H9 (cell line): ENCODE results near the gene COL27A1. TPM values are rescaled to one million over a fixed set of nuclear protein-coding genes. Genes with fewer than 3 reads are reported as not detected.

Experiments used
- DNase-seq: peaks from one replicate; pipeline ENCODE4 v3.0.0-alpha.2; 2017
- H2AFZ ChIP-seq: one replicate; pipeline ENCODE4 v1.6.1; 2013; ENCODE audit warnings: mild to moderate bottlenecking, low read length, control low read depth, moderate library complexity
- H2AK5ac ChIP-seq: 2 replicates; pipeline ENCODE4 v1.6.1; 2013; ENCODE audit warnings: low read length, control low read depth, mixed read lengths; ENCODE audit not compliant: insufficient read length
- H2BK120ac ChIP-seq: one replicate; pipeline ENCODE4 v1.6.1; 2013; ENCODE audit warnings: low read depth, mild to moderate bottlenecking, low read length, control low read depth, inconsistent platforms; ENCODE audit not compliant: poor library complexity, severe bottlenecking
- H2BK12ac ChIP-seq: 2 replicates; pipeline ENCODE4 v1.6.1; 2013; ENCODE audit warnings: low read length, control low read depth, mixed read lengths, low read depth; ENCODE audit not compliant: insufficient read length
- H2BK15ac ChIP-seq: 2 replicates; pipeline ENCODE4 v1.6.1; 2013; ENCODE audit warnings: low read depth, low read length, control low read depth
- H2BK20ac ChIP-seq: one replicate; pipeline ENCODE4 v1.6.1; 2013; ENCODE audit warnings: low read depth, mild to moderate bottlenecking, low read length, control low read depth, inconsistent platforms; ENCODE audit not compliant: poor library complexity, severe bottlenecking
- H2BK5ac ChIP-seq: 2 replicates; pipeline ENCODE4 v1.6.1; 2013; ENCODE audit warnings: low read length, control low read depth, mixed read lengths; ENCODE audit not compliant: insufficient read length
- H3K14ac ChIP-seq: 2 replicates; pipeline ENCODE4 v1.6.1; 2013; ENCODE audit warnings: low read length, control low read depth; ENCODE audit not compliant: insufficient read depth
- H3K18ac ChIP-seq: 2 replicates; pipeline ENCODE4 v1.6.1; 2013; ENCODE audit warnings: low read depth, mild to moderate bottlenecking, mixed read lengths, low read length, control low read depth; ENCODE audit not compliant: insufficient read length
- H3K23ac ChIP-seq: 2 replicates; pipeline ENCODE4 v1.6.1; 2013; ENCODE audit warnings: low read length, control low read depth, mixed read lengths, low read depth; ENCODE audit not compliant: insufficient read length
- H3K23me2 ChIP-seq: 2 replicates; pipeline ENCODE4 v1.6.1; 2013; ENCODE audit warnings: low read depth, mild to moderate bottlenecking, mixed read lengths, low read length, control low read depth; ENCODE audit not compliant: insufficient read length, poor library complexity, severe bottlenecking
- H3K27ac ChIP-seq: 2 replicates; pipeline ENCODE4 v1.5.1; 2013; ENCODE audit warnings: low read length, control low read depth, mixed read lengths, low read depth; ENCODE audit not compliant: insufficient read length
- H3K27me3 ChIP-seq: 2 replicates; pipeline ENCODE4 v1.6.1; 2013; ENCODE audit warnings: low read length, control low read depth, inconsistent platforms; ENCODE audit not compliant: insufficient read depth
- H3K4ac ChIP-seq: 2 replicates; pipeline ENCODE4 v1.6.1; 2013; ENCODE audit warnings: low read depth, mild to moderate bottlenecking, control low read depth, inconsistent platforms, low read length, moderate library complexity
- H3K4me1 ChIP-seq: 2 replicates; pipeline ENCODE4 v1.6.1; 2013; ENCODE audit warnings: low read length, control low read depth, inconsistent platforms; ENCODE audit not compliant: insufficient read depth
- H3K4me2 ChIP-seq: 2 replicates; pipeline ENCODE4 v1.6.1; 2013; ENCODE audit warnings: low read length, control low read depth, mixed read lengths; ENCODE audit not compliant: insufficient read length, insufficient read depth
- H3K56ac ChIP-seq: 2 replicates; pipeline ENCODE4 v1.6.1; 2013; ENCODE audit warnings: low read depth, mild to moderate bottlenecking, mixed read lengths, low read length, control low read depth; ENCODE audit not compliant: insufficient read length
- H3K79me1 ChIP-seq: 2 replicates; pipeline ENCODE4 v1.6.1; 2013; ENCODE audit warnings: low read depth, mild to moderate bottlenecking, moderate library complexity, low read length, control low read depth, inconsistent platforms; ENCODE audit not compliant: insufficient read depth, poor library complexity, severe bottlenecking
- H3K79me2 ChIP-seq: 2 replicates; pipeline ENCODE4 v1.6.1; 2013; ENCODE audit warnings: low read length, control low read depth, inconsistent platforms; ENCODE audit not compliant: insufficient read depth
- H3K9ac ChIP-seq: 2 replicates; pipeline ENCODE4 v1.6.1; 2013; ENCODE audit warnings: low read length, control low read depth, mixed read lengths; ENCODE audit not compliant: insufficient read length; ENCODE audit errors: extremely low read depth
- H3K9me3 ChIP-seq: one replicate; pipeline ENCODE4 v1.6.1; 2013; ENCODE audit warnings: low read depth, low read length, inconsistent platforms; ENCODE audit not compliant: control insufficient read depth
- H3T11ph ChIP-seq: one replicate; pipeline ENCODE4 v1.6.1; 2013; ENCODE audit warnings: mild to moderate bottlenecking, low read length, control low read depth, inconsistent platforms
- H4K20me1 ChIP-seq: one replicate; pipeline ENCODE4 v1.6.1; 2013; ENCODE audit not compliant: control insufficient read depth, insufficient read length, insufficient read depth
- H4K5ac ChIP-seq: 2 replicates; pipeline ENCODE4 v1.6.1; 2013; ENCODE audit warnings: low read depth, mild to moderate bottlenecking, mixed read lengths, low read length, control low read depth; ENCODE audit not compliant: insufficient read length
- H4K8ac ChIP-seq: replicated peaks from 2 replicates; pipeline ENCODE4 v1.6.1; 2013; ENCODE audit warnings: low read length, control low read depth, mixed read lengths, low read depth; ENCODE audit not compliant: insufficient read length
- H4K91ac ChIP-seq: 2 replicates; pipeline ENCODE4 v1.6.1; 2013; ENCODE audit warnings: low read depth, mild to moderate bottlenecking, moderate library complexity, mixed read lengths, low read length, control low read depth; ENCODE audit not compliant: insufficient read length
- H3K27ac Mint-ChIP-seq, 3 experiments: 2 replicates in 2 of 3; 3 replicates in 1 of 3; pipeline ENCODE4 v1.8.0; 2020 to 2021; ENCODE audit warnings: mixed read lengths in 3 of 3, mild to moderate bottlenecking in 1 of 3, moderate library complexity in 1 of 3
- H3K27me3 Mint-ChIP-seq: 2 replicates; pipeline ENCODE4 v1.8.0; 2021; ENCODE audit warnings: low read depth, mild to moderate bottlenecking, moderate library complexity, mixed read lengths
- H3K36me3 Mint-ChIP-seq, 3 experiments: 2 replicates in 2 of 3; 3 replicates in 1 of 3; pipeline ENCODE4 v1.8.0; 2020 to 2021; ENCODE audit warnings: low read depth in 3 of 3, mixed read lengths in 3 of 3; ENCODE audit not compliant: insufficient read depth in 1 of 3
- H3K4me1 Mint-ChIP-seq, 2 experiments: 2 replicates each; pipeline ENCODE4 v1.8.0; 2020; ENCODE audit warnings: mixed read lengths in 2 of 2
- H3K4me3 Mint-ChIP-seq, 2 experiments: 2 replicates in 1 of 2; 3 replicates in 1 of 2; pipeline ENCODE4 v1.8.0; 2020 to 2021; ENCODE audit warnings: mild to moderate bottlenecking in 2 of 2, mixed read lengths in 2 of 2, moderate library complexity in 1 of 2
- H3K9me3 Mint-ChIP-seq, 2 experiments: 2 replicates in 1 of 2; 3 replicates in 1 of 2; pipeline ENCODE4 v1.8.0; 2020; ENCODE audit warnings: mild to moderate bottlenecking in 2 of 2, mixed read lengths in 2 of 2, moderate library complexity in 1 of 2
- WGBS: extraction: QIAGEN DNeasy Blood & Tissue Kit; methylation state at CpG from one replicate; pipeline ENCODE4 v1.1.7; 2013; ENCODE audit warnings: missing lambda C conversion rate, low lambda C conversion rate, mixed read lengths; ENCODE audit not compliant: insufficient read length; ENCODE audit errors: extremely low coverage; 5-methylcytosine and 5-hydroxymethylcytosine counted together
- total RNA-seq: library from RNA; stranded (reverse); gene quantifications from 2 replicates; pipeline ENCODE4 v1.2.1, GENCODE V29; 2021
- TF ChIP-seq, protein P1 (sequence below): fragments of 200-600 bp; sonication (generic); conservative IDR thresholded peaks from 3 replicates; pipeline ENCODE4 v1.8.0; 2021; ENCODE audit warnings: antibody characterized with exemption, mild to moderate bottlenecking

COL27A1 gene
- total RNA-seq, 1 experiment from 2014 or later = 17.9 TPM

DNA sequence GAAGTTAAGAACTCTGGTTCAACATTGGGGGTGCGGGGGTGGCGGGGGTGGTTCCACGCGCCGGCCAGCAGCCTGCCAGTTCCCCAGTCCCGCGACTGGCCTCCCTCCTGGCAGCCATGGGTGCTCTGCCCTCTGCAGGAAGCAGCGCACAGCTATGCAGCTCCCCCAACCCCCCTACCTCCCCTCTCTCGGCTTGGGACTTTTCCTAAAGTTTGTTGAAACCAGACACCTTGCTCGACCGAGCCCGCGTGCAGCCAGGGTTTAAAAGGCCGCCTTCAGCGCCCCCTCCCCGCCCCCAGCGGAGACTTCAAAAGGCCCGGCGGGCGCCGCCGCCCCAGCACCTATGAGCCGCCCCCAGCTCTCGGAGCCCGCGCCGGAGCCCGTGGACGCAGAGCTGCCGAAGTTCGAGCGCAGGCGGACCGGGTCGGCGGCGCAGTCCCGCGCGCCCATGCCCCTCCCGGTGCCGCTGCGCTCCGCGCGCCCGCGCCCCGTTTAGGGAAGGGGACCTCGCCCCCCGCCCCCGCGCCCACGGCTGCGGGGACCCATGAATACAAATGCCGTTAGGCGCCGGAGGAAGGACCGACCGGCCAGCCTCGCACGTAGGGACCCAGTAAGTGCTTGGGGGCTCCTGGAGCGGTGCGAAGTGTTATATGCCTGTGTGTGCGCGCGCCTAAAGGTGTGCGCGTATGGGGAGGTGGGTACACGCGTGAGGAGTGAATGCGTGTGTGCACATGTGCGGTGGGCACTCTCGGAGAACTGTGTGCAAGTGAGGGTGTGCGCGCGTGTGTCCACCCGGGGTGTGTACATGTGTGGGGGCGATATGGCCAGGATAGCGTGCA is 1.4 kb upstream of the COL27A1 start:
- H3K4me1 ChIP-seq = no peaks in the 10 kb centered on the region
- no peak overlapping the region for H2AK5ac ChIP-seq
- H2BK12ac ChIP-seq = no peak overlapping the region
- no peak overlapping the region for H3K56ac ChIP-seq
- H3K36me3 Mint-ChIP-seq = no peaks in the 10 kb centered on the region
- no peak overlapping the region for H3K18ac ChIP-seq
- H3K9ac ChIP-seq = no peak overlapping the region
- H3K27me3 ChIP-seq = peaks cover 10% of the 10 kb centered on the region
- H3T11ph ChIP-seq = no peak overlapping the region
- H2AFZ ChIP-seq = no peak overlapping the region
- WGBS = no CpG with 5 or more reads among the region's 80 CpGs
- H4K91ac ChIP-seq = no peak overlapping the region
- peak overlapping the region; percentile 45; the same call in 1 of the 2 replicates for H3K14ac ChIP-seq
- H2BK120ac ChIP-seq = no peak overlapping the region
- no peaks in the 10 kb centered on the region for H3K9me3 ChIP-seq
- H3K27ac Mint-ChIP-seq = no peak overlapping the region
- H3K27me3 Mint-ChIP-seq = peaks cover 81% of the 10 kb centered on the region
- peak overlapping the region; percentile 57 for H3K4me2 ChIP-seq
- no peaks in the 10 kb centered on the region for H3K79me2 ChIP-seq
- H2BK20ac ChIP-seq = no peak overlapping the region
- peak overlapping the region; percentile 74 to 84 for H3K4me3 Mint-ChIP-seq
- DNase-seq = peak; percentile 87
- peaks cover 31 to 34% of the 10 kb centered on the region in 2 experiments for H3K4me1 Mint-ChIP-seq
- H4K8ac ChIP-seq = no peak overlapping the region
- no peaks in the 10 kb centered on the region for H4K20me1 ChIP-seq
- no peaks in the 10 kb centered on the region for H3K79me1 ChIP-seq
- H3K27ac ChIP-seq = no peak overlapping the region
- no peak overlapping the region for H3K4ac ChIP-seq
- TF ChIP-seq, protein P1, sequence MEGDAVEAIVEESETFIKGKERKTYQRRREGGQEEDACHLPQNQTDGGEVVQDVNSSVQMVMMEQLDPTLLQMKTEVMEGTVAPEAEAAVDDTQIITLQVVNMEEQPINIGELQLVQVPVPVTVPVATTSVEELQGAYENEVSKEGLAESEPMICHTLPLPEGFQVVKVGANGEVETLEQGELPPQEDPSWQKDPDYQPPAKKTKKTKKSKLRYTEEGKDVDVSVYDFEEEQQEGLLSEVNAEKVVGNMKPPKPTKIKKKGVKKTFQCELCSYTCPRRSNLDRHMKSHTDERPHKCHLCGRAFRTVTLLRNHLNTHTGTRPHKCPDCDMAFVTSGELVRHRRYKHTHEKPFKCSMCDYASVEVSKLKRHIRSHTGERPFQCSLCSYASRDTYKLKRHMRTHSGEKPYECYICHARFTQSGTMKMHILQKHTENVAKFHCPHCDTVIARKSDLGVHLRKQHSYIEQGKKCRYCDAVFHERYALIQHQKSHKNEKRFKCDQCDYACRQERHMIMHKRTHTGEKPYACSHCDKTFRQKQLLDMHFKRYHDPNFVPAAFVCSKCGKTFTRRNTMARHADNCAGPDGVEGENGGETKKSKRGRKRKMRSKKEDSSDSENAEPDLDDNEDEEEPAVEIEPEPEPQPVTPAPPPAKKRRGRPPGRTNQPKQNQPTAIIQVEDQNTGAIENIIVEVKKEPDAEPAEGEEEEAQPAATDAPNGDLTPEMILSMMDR = peak; percentile 61
- peaks cover 14% of the 10 kb centered on the region for H3K23me2 ChIP-seq
- no peak overlapping the region for H2BK15ac ChIP-seq
- no peaks in the 10 kb centered on the region; a peak in 1 of 5 replicates for H3K9me3 Mint-ChIP-seq
- no peak overlapping the region for H3K23ac ChIP-seq
- H4K5ac ChIP-seq = no peak overlapping the region
- no peak overlapping the region for H2BK5ac ChIP-seq
